Spinal cord (tissue), 10 donors: ENCODE data around the gene CCDC102A. TPM values are rescaled to one million over a fixed set of nuclear protein-coding genes. Genes with fewer than 3 reads are reported as not detected.

ENCODE experiments used
- DNase-seq, 6 donors: peaks; one replicate each; pipeline versions ENCODE4 v3.0.0 to v3.0.0-alpha.2; 2013 to 2015; ENCODE audit warnings: low spot score in 6 of 6, low read depth in 4 of 6
- H3K27ac ChIP-seq: one replicate; pipeline ENCODE4 v1.5.1; 2013; ENCODE audit warnings: low read depth, low read length, control low read depth
- H3K27me3 ChIP-seq: one replicate; pipeline ENCODE4 v1.6.1; 2013; ENCODE audit warnings: low read length; ENCODE audit not compliant: control insufficient read depth, insufficient read depth
- H3K36me3 ChIP-seq: one replicate; pipeline ENCODE4 v1.6.1; 2013; ENCODE audit warnings: low read length; ENCODE audit not compliant: control insufficient read depth, insufficient read depth
- H3K4me1 ChIP-seq: one replicate; pipeline ENCODE4 v1.6.1; 2013; ENCODE audit warnings: low read length; ENCODE audit not compliant: control insufficient read depth, insufficient read depth
- H3K4me3 ChIP-seq: one replicate; pipeline ENCODE4 v1.5.1; 2013; ENCODE audit warnings: low read depth, low read length, control low read depth
- H3K9me3 ChIP-seq: one replicate; pipeline ENCODE4 v1.6.1; 2013; ENCODE audit warnings: low read length; ENCODE audit not compliant: control insufficient read depth, insufficient read depth
- WGBS: methylation state at CpG from one replicate; pipeline ENCODE4 v1.1.5; 2013; ENCODE audit warnings: missing lambda C conversion rate; ENCODE audit not compliant: insufficient coverage; 5-methylcytosine and 5-hydroxymethylcytosine counted together
- polyA plus RNA-seq, 2 donors: library from polyadenylated mRNA; unstranded; fragments of 120-200 nt; gene quantifications; one replicate each; pipeline ENCODE4 v1.2.1, GENCODE V29; 2013; ENCODE audit not compliant: insufficient read length in 2 of 2
- total RNA-seq, 2 donors: library from RNA; depleted of rRNA in 1 of 2; stranded (reverse); fragments of 120-200 nt in 1 of 2; fragments of >200 nt in 1 of 2; gene quantifications; one replicate each; pipeline versions ENCODE4 v1.2.3 to v1.2.4, GENCODE V29; 2013 to 2014
- donor health status: healthy.

The CCDC102A gene
- total and polyA plus RNA-seq, 4 donors = 4.4 to 17.7 (median 6.9) TPM

DNA sequence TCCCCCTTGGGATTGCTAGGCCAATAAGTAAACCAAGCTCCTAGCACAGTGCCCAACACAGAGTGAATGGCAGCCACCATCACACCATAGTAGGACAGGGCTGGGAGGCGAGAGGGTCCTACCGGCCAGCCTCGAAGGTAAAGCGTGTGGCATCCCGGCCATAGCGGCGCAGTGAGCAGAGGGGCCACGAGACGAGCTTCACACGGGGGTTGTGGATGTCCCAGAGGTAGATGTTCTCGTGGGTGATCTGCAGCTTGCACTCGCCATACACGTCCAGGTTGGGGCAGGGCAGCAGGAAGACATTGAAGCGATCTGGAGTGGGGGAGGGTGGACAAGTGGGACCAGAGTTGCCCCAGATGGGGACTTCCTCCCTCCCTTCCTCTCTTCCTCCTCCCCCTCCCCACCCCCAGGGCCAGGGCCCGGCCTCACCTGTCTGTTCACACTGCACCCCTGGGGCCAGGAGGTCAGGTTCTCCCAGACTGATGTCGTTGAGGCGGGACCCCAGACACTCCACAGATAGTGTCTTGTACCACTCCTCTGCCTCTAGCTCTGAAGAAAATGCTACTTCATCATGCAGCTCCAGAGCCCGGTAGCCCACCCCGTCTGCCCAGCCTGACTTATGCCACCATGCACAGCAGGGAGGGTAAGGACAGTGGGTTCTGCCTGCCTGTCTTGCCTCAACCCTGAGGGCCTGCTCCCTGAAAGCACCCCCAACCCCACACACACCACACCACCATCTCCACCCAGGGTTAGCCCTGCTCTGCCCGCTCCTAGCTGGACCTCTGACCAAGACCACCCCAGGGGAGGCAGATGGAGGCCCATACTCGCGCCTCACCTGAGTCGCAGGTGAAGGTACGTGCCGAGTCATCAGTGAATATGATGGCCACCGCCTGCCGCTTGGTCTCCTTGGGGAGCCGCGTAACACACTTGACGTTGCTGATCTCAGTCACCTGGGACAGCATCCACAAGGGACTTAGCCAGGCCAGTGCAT, 61.4 kb downstream of the CCDC102A start:
- peaks cover 64% of the 10 kb centered on the region for H3K4me1 ChIP-seq
- peaks cover 59% of the 10 kb centered on the region for H3K36me3 ChIP-seq
- H3K27me3 ChIP-seq = no peaks in the 10 kb centered on the region
- 77% methylated on average over 23 of the region's 30 CpGs for WGBS
- no peak overlapping the region for H3K27ac ChIP-seq
- H3K9me3 ChIP-seq = no peaks in the 10 kb centered on the region
- DNase-seq = no peak
- no peak overlapping the region for H3K4me3 ChIP-seq

DNA sequence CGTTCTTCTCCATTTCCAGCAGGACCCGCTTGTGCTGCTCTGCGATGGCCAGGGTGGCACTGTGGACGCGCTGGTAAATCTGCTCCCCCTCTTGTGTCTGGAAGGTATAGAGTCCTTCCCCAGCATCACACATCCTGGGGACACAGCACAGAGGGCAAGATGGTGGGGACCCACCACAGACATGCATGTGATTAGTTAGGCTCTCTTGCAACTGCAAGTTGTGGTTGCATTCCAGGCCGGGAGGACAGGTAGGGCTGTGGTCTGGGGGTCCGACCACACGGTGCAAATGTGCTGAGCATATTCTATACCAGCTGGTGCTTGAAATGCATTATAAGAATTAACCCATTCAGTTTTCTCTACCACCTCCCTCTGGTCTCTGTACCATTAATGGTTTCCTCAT, 62.5 kb downstream of the CCDC102A start:
- 75% methylated on average over 3 of the region's 8 CpGs for WGBS
- no peak for DNase-seq
- H3K4me3 ChIP-seq = no peak overlapping the region
- peaks cover 69% of the 10 kb centered on the region for H3K36me3 ChIP-seq
- no peaks in the 10 kb centered on the region for H3K9me3 ChIP-seq
- H3K27ac ChIP-seq = no peak overlapping the region
- no peaks in the 10 kb centered on the region for H3K27me3 ChIP-seq
- H3K4me1 ChIP-seq = peaks cover 53% of the 10 kb centered on the region

DNA sequence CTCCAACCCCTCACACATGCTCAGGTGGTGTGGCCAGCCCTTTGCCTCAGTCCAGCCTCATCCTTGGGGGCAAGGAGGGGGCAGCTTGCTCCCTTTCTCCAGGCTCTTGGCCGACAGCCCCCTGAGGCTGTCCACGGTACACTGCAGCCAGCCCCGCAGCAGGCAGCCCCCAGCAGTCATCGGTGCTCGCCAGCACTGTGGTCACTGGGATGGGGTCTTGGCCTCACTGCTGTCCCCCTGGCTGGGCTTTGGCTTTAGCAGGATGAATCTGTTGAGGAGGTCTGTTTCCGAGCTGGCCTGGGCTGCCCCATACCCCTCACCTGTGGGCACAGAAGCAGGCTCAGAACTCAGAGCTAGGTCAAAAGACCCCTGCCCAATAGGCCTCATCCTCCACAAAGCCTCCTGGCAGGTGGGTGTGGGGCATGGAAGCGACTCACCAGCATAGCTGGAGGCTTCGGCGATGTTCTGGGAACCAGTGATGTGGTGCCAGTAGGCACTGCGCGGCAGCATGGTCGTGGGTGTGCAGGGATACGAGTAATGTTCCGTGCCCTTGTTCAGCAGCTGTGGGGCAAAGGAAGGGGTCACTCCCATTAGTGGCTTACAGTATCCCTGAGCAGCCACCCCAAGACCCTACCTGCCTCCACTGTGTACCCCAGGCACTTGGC, 63.1 kb downstream of the CCDC102A start:
- H3K27ac ChIP-seq = no peak overlapping the region

GRCh38 chr16:57472665-57473060, 63.7 kb downstream of the CCDC102A start:
- 58% methylated on average over 2 of the region's 4 CpGs for WGBS
- H3K27me3 ChIP-seq = no peaks in the 10 kb centered on the region

More for the DNA sequence above, 63.1 kb downstream of the CCDC102A start:
- no peak for DNase-seq
- no peak overlapping the region for H3K4me3 ChIP-seq
- no peaks in the 10 kb centered on the region for H3K27me3 ChIP-seq
- H3K4me1 ChIP-seq = peaks cover 47% of the 10 kb centered on the region
- H3K9me3 ChIP-seq = no peaks in the 10 kb centered on the region
- H3K36me3 ChIP-seq = peaks cover 72% of the 10 kb centered on the region
- 67% methylated on average over 9 of the region's 14 CpGs for WGBS

GRCh38 chr16:57471852-57472664, 64.3 kb downstream of the CCDC102A start:
- peaks cover 35% of the 10 kb centered on the region for H3K4me1 ChIP-seq
- H3K27ac ChIP-seq = no peak overlapping the region
- H3K9me3 ChIP-seq = no peaks in the 10 kb centered on the region
- H3K4me3 ChIP-seq = no peak overlapping the region
- DNase-seq = peak in 1 of 6 donors; percentile 23
- no peaks in the 10 kb centered on the region for H3K27me3 ChIP-seq
- peaks cover 71% of the 10 kb centered on the region for H3K36me3 ChIP-seq
- 65% methylated on average over 4 of the region's 10 CpGs for WGBS

More at GRCh38 chr16:57472665-57473060, 63.7 kb downstream of the CCDC102A start:
- H3K9me3 ChIP-seq = no peaks in the 10 kb centered on the region
- no peak overlapping the region for H3K27ac ChIP-seq
- H3K36me3 ChIP-seq = peaks cover 74% of the 10 kb centered on the region
- H3K4me1 ChIP-seq = peaks cover 41% of the 10 kb centered on the region
- H3K4me3 ChIP-seq = no peak overlapping the region
- DNase-seq = no peak

DNA sequence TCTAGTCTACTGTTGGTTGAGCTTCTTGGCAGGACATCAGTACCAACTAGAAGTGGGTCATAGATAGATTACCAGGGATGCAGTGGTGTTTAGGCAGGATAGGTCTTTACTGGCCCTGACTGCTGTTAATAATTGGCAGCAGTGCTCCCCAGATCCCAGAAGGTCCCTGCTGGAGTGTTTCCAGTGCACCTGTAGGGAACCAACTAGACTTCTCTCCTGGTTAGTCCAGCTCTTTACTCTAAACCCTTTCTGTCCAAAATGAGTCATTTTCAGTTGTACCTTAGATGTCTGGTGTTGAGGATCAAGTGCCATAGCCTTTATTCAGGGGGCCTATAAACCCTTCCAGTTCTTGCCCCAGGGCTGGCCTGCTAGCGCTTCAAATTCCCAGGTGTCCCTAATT, 65.2 kb downstream of the CCDC102A start:
- DNase-seq = no peak
- H3K27ac ChIP-seq = no peak overlapping the region
- peaks cover 26% of the 10 kb centered on the region for H3K4me1 ChIP-seq
- H3K27me3 ChIP-seq = no peaks in the 10 kb centered on the region
- H3K9me3 ChIP-seq = no peaks in the 10 kb centered on the region
- H3K36me3 ChIP-seq = peaks cover 80% of the 10 kb centered on the region
- WGBS = no CpG with 5 or more reads among the region's 1 CpG
- H3K4me3 ChIP-seq = no peak overlapping the region

DNA sequence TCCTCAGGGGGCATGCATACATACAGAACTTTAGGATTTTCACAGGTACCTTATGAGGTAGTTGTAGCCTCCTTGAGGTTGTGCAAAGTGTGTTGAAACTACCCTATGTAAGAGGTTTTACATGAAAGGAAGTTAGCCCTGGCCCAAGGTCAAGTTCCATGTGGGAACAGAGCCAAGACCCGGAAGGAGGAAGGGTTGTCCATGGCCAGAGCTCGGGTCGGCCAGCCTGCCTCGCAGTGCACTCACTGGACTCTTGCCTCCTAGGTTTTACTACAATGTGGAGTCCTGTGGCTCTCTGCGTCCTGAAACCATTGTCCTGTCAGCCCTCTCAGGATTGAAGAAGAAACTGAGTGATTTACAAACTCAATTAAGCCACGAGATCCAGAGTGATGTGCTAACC, 65.7 kb downstream of the CCDC102A start:
- WGBS = 42% methylated on average over 5 of the region's 6 CpGs
- Histone ChIP-seq H3K27me3 (no peaks in the 10 kb centered on the region), H3K4me3 (no peak overlapping the region), H3K27ac (no peak overlapping the region), H3K36me3 (peaks cover 82% of the 10 kb centered on the region), H3K4me1 (peaks cover 21% of the 10 kb centered on the region), H3K9me3 (no peaks in the 10 kb centered on the region)
- DNase-seq = no peak

GRCh38 chr16:57469917-57470470, 66.4 kb downstream of the CCDC102A start:
- Histone ChIP-seq H3K4me1 (peaks cover 15% of the 10 kb centered on the region), H3K36me3 (peaks cover 79% of the 10 kb centered on the region), H3K4me3 (no peak overlapping the region), H3K27me3 (no peaks in the 10 kb centered on the region), H3K27ac (no peak overlapping the region), H3K9me3 (no peaks in the 10 kb centered on the region)
- 77% methylated on average over 7 of the region's 9 CpGs for WGBS
- DNase-seq = no peak

DNA sequence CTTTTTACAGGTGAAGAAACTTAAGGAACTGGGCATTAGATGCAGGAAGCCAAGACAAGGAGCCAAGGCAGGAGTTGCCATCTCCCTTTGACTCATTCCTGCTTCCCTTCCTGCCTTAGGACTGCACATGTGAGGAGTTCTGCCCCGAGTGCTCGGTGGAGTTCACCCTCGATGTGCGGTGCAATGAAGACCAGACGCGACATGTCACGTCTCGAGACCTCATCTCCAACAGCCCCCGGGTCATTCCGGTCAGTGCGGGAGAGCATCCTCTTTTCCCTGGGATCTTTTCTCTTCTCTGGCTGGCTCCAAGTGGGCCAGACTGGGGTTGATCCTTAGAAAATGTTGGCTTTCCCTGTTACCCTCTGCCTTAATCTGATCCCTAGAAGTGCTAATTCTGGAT, 67.3 kb downstream of the CCDC102A start:
- Histone ChIP-seq H3K27me3 (no peaks in the 10 kb centered on the region), H3K36me3 (peaks cover 80% of the 10 kb centered on the region), H3K27ac (no peak overlapping the region), H3K4me1 (peaks cover 15% of the 10 kb centered on the region), H3K9me3 (no peaks in the 10 kb centered on the region), H3K4me3 (no peak overlapping the region)
- DNase-seq = no peak
- WGBS = 91% methylated on average over 11 of the region's 11 CpGs
